T-helper 2 cell treated with Interferon-gamma antibody and Interleukin-4, amounts not matched to agents 100 ng/mL and 5 ng/mL, for 36 hours (primary cell): ENCODE results near the gene PDE10A. TPM values are rescaled to one million over a fixed set of nuclear protein-coding genes. Genes with fewer than 3 reads are reported as not detected.
"Not testable (repeated sequence)": the region's sequence is repeated elsewhere in the genome, so short reads cannot be mapped to it uniquely, and the experiment has no call there.

Experiments used
- intact Hi-C: fragments of 100-400 bp; cut with micrococcal nuclease; formaldehyde crosslinking; loops from one replicate; pipeline ENCODE4 v1.15.1; 2023
- total RNA-seq: library from RNA; stranded (reverse); gene quantifications from 2 replicates; pipeline ENCODE4 v1.2.3, GENCODE V29; 2022

The PDE10A gene
- total RNA-seq, 1 donor from 2014 or later: not detected

DNA sequence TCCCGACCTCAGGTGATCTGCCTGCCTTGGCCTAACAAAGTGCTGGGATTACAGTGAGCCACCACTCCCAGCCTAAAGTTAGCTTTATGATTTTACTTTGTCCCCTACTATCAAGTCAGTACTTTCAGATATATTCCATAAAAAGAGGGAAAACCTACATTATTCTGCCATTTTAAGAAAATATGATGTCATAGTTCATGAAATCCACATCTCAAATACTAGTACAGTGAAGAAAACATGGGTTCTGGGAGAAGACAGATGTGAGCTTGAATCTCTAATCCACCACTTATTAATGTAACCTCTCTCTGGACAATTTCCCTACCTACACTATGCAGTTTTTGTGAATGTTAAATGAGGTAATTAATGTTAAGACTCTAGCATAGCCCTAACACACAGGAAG, 74.5 kb downstream of the PDE10A start:
- intact Hi-C loops: no loop called here

DNA sequence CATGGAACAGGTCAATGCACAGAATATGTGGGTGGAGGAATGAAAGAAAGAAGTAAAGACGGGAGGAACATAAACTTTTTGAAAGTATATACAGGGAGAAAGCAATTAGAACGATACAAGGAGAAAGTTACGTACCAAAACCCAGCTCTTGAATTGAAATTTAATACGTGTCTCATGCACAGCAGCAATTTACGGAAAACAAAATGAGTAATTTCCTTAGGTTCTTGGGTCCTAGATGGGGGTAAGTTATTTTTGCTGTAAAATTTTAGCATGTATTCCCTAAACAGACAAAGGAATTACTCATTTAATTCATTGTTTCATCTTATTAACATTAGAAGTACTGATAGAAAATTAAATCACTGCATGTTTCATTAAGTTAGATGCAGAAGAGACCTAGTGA, 75.8 kb downstream of the PDE10A start:
- intact Hi-C loops: no loop called here

DNA sequence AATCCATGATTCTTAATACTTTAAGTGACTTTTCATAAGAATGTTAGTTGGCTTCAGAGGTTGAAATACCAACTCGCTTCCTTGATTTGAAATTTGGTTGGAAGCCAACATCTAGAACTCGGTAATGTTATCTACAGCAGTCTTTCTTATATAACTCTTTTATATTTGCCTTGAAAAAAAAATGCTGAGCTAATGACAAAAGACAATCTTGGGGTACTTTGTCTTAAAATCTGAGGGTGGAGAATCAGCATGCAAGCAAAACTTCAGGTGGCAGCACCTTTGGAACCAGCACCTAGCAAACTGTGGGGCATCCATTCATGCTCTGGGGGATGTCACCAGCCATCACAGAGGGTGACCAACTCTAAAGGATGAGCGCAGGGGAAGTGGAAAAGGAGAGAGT, 76.3 kb downstream of the PDE10A start:
- intact Hi-C loops: no loop called here

DNA sequence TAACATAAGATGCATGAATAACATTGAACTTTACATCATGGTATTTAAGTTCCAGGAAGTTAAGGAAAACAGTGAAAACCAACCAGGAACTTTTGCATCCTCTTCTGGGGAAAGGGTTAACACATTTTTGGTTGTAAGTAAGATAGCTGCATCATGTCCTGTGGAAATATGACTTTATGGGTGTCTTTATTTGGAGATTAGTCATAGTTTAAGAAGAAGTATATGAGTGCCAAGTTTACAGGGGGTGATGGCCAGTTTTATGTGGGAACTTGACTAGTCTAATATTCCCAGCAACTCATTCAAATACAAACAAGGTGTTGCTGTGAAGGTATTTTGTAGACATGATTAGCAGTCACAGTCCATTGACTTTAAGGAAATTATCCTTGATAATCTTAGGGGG, 78.0 kb downstream of the PDE10A start:
- intact Hi-C loops: no loop called here

DNA sequence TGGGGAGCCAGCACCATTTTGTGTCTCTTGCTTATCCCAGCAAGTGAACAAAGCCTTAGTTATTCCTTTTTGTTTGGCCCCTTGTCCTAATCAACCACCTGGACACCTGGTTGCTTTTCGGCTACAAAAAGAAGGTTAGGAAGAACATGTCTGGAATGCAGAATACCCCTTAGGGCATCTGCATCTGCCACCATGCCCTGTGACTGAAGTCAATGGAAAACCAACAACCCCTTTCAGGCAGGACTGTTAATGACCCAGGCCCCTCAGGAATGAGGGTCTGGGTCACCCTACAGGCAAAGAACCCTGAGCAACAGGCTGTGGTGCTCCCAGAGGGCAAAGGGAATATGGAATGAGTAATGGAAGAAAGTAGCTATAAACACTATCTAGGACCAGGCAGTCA, 78.5 kb downstream of the PDE10A start:
- intact Hi-C loops: no loop called here

DNA sequence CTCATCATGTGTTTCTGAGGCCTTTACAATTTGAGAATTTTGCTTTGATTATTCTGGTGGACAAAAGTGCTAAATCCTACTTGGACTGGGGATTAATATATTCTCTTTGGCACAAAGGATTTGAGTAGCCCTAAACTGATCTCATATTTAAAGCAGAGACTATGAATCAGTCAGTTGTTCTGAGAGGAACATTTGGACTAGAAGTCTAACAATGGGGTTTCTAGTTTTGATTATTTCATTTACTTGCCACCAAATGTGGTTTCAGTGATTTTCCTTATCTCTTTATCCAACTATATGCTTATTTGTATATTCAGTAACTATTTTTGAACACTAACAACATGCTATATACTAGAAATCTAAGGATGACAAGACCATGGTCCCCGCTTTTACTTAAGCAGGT, 81.4 kb downstream of the PDE10A start:
- intact Hi-C loops: no loop called here

DNA sequence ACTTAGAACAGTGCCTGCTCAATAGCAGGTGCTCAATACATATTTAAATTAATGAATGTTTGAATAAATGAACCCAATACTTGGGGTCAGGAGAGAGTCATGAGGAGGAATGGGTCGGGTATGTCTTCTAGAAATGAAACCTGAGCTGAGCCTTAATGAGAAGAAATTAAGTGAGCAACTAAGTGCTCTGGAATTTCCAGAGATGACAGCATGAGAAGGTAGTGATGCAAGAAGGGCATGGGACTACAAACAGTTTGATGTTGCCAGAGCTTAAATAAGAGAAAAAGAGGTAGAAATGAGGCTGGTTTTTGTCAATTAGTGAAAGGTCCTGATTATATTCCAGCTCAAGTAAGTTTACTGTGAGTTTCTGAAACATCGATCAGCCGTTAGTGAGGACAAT, 82.9 kb downstream of the PDE10A start:
- intact Hi-C loops: no loop called here

DNA sequence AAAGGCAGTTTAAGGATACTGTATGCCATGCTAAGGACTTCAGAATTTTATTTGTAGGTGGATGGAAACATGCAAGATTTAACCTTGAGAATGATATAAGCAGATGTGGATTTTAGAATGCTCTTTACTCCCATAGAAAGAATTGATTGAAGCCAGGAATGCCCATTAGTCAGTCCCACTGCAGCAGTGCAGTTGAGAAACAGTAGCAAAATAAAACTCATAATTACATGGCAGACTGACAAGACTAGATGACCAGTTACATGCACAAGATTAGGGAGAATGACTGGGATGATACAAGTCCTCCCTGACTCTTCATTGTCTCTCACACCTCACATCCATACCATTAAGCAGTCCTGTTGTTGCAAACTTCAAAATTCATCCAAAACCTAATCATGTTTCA, 83.9 kb downstream of the PDE10A start:
- intact Hi-C loops: no loop called here

DNA sequence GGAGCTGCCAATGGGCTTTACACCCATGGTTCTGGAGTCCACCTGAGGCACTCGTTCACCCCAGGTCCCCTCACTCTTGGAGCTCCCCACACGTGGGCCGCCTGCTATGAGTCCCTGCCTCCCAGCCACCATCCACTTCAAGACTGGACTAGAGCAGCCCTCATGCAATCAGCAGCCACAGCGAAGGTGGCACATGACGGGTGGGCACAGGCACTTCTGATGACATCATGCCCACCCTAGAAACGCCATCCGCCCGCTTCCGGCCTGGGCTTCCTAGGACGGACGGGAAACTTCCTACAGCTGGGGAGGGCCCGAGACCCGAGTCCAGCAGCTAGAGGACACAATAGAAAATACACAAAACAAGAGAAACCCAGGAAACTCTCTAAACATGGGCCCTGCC, 85.5 kb downstream of the PDE10A start:
- intact Hi-C loops: no loop called here

DNA sequence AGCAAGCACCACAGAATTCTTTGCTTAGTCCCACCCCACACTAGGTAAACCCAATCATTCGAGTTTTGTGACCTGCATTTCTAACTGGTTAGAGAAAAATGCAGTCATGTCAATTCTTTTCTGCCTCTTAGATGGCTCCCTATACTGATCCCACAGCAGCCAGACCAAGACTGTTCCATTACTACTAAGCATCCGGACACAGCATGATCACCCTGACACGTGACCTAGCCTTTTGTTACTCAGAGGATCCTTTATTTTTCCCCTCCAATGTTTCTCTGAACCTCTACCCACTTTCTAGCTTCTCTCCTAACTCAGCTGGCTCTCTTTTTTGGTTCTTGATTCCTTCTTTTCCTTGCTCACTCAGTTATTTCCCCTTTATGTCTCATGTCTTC, 87.9 kb downstream of the PDE10A start:
- intact Hi-C loops: no loop called here

DNA sequence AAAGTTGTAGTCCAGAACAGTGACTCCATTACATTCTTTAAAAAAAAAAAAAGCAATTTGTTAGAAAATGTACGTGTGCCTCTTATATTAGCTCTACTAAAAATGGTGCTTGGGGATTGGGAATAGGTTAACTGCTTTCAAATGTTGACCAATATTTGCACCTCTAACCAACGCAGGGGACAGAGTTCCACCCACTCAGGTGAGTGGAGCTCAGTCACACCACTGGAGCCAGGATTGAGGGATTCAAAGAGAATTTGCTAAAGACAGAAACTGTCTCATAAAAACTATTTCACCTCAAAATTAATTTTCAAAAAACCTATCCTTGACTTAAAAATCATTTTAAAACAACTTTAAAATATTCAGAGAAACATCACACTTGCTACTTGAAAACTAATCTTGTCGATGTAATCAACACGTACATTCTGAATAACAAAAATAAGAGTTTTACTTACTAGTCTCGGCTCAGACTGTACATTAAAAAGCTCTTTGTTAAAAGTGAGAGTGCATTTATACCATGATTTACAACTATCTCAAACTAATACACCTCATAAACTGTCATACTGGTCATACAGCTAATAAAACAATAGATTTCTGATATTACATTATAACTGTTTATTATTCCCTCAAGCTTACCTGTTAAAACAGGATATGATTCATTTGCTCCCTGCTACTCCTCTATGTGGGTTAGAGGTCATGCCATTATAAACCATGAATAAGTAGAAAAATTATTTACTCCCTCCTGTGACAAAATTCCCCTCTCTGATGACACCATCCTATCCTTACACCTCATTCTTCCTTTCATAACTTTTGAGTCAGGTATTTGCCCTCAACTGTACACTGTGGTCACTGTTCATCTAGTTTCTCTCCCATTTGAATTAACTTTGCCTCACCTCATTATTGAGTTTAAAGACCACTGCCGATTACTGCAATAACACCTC, 88.6 kb downstream of the PDE10A start:
- intact Hi-C loops: no loop called here

DNA sequence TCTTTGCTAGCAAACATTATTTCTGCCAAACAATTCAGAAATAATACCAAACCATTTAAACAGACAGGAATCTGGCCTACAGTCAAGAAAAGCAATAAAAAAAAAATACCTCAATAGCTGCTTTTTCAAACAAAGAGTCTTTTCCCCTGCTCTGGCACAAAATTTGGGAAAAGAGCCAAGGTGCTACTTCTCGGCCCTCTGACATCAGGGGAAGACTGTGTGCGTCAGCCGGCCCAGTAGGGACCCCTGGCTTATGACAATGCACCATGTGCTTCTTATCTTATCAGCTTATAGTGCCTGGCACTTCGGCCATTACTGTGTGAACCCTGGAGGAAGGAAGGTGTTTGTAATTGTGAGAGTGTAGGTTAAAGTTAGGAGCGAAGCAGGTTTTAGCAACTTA, 89.4 kb downstream of the PDE10A start:
- intact Hi-C loops: no loop called here

DNA sequence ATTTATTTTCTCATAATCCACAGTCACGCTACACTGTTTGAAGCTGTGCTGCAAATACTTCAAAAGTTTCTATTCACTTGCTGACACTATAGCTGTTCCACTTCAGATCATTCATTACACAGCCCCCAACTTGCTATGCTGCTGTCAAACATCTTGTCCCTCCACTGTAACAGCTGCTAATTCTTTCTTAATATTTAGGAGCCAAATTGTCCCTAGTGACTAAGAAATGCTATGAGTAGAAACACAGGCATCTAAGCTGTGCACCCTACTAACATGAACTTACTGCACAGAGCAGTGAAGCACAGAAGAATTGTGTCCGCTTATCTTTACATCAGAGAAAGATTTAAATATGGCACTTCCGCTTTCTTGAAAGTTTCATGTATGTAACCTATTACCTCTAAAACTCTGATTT, 91.3 kb downstream of the PDE10A start:
- intact Hi-C loops: no loop called here

DNA sequence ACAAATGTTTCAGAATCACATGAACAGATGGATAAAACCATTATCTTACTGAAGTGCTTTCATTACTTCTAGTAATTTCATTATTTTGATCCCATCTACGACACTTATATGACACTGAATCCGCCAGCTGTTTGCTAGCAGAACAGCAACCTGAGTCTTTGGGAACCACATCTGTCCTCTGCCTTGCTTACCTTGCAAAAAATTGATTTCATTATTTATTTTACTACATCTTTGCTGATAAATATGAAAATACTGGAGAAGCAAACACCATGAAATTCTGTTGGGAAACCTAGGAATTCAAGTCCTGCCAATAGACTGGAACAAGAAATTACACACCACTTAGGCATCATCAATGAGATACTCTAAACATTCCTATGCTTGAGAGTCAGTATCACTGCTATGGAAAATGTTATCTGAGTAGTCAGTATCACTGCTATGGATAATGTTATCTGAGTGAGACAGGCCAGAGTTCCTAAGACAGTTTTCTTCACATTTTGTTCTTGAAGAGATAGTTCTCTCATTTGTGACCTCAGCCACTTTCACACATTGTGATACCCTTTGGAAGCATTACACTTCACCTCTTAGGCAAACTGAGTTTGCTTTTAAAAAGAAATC, 91.9 kb downstream of the PDE10A start:
- intact Hi-C loops: no loop called here

DNA sequence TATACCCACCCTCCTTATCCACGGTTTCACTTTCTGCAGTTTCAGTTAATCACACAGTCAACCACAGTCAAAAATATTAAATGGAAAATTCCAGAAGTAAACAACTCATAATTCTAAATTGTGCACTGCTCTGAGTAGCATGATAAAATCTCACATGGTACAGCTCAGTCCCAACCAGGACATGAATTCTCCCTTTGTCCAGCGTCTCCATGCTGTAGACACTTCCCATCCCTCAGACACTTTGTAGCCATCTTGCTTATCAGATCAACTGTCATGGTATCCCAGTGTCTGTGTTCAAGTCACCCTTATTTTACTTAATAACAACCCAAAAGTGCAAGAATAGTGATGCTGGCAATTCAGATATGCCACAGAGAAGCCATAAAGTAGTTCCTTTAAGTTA, 94.7 kb downstream of the PDE10A start:
- intact Hi-C loops: no loop called here

DNA sequence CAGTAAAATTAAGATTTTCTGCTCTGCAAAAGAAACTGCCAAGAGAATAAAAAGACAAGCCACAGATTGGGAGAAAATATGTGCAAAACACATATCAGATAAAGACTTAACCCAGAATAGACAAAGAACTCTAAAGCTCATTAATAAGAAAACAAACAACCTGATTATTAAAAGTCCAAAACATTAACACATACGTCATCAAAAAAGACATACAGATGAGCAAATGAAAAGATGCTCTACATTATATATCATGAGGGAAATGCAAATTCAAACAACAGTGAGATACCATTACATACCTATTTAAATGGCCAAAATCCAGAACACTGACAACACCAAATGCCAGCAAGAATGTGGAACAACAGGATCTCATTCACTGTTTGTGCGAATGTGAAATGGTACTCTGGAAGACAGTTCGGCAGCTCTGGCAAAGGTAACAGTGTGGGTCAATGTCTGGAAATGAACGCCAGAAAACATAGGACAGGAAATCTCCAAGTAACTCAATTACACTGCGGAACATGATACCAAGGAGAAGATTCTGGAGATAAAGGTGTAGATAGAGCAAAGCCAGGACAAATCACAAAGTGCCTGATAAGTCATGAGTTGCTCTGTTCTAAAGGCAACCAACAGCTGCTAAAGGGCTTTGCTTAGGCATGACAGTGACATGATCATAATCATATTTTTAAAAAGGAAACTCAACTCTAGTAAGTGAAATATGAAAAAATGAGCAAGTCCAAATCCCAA, 96.8 kb downstream of the PDE10A start:
- intact Hi-C loops: no loop called here

DNA sequence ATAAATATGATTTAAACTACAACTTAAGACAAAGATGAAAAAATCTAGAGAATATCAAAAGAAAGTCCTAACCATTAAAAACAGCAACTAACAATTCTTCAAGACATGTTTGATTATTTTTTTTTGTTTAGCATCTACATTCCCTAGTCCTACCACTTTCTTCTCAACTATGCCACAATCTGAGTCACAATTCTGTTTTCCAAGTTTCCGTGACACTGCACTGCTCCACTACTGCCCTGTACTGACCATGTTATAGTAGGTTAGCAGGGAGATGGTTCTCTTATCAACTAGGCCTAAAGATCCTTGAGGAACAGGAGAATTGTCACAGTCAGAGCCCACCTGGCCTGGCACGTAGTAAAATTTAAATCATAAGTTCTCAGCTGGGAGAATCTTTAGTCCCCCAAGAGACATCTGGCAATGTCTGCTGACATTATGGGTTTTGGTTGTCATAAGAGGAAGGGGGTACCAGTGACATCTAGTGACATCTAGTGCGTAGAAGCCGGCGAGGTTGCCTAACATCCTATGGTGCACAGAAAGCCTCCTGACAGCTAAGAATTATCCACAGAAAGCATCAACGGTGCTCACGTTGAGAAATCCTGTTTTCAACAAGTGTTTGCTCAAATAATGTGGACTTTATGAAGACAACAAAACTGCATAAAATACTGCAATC, 100.5 kb downstream of the PDE10A start:
- intact Hi-C loops: no loop called here

DNA sequence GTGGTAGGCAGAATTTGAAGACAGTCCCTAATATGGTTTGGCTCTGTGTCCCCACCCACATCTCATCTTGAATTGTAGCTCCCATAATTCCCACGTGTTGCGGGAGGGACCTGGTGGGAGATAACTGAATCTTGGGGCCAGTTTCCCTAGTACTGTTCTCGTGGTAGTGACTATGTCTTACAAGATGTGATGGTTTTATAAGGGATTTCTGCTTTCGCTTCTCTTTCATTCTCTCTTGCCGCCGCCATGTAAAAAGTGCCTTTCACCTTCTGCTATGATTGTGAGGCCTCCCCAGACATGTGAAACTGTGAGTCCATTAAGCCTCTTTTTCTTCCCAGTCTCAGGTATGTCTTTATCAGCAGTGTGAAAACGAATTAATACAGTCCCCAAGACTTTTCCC, 103.4 kb downstream of the PDE10A start:
- intact Hi-C loops: no loop called here

DNA sequence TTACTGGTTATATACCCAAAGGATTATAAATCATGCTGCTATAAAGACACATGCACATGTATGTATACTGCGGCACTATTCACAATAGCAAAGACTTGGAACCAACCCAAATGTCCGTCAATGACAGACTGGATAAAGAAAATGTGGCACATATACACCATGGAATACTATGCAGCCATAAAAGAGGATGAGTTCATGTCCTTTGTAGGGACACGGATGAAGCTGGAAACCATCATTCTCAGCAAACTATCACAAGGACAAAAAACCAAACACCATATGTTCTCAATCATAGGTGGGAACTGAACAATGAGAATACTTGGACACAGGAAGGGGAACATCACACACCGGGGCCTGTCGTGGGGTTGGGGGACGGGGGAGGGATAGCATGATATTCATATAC, 104.9 kb downstream of the PDE10A start:
- intact Hi-C loops: not testable (repeated sequence)

DNA sequence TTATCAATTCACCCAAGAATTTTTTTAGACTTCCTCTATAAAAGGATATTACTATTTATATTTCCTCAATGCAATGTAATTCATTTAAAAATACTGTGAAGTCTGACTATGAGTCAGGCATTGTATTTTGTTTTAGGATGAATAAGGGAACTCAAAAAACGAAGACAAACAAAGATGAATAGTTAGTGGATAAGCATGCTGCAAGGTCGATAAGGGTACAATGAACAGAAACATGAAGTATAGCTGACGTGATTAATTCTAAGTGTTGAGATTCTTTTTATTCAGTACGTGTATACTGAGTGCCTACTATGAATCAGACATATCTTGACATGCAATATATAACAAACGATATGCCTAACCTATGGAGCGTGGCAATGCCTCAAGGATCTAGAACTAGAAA, 105.4 kb downstream of the PDE10A start:
- intact Hi-C loops: no loop called here

DNA sequence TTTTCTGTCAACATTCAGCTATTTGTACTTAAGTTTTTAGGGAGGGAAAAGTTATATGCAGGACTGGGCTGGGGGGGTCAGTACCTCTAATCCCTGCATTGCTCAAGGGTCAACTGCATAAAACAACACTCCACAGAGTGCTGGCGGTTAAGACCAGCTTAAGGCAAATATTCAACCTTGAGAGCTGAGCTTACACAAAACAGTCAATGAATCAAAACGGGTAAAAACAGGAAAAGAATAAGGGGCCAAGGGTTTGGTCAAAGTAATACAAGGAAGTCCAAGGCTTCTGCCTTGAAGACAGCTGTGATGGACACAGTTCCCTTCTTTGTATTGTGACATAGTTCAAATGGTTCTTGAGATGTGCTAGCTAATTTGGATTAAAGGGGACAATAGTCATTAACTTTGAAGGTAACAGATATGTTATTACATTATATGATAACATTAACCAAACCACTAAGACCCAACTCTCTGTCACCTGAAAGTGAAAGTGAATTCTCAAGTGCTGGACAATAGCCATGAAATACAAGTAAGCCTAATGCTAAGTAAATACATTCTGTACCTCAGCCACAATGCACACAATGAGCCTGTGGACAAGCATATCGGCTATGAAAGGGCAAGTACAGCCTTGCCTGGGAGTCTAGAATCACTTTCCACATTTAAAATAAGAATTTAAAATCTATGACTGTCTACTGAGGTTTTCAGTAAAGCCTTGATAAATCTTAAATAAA, 106.8 kb downstream of the PDE10A start:
- intact Hi-C loops: no loop called here
